Endothelial cell of umbilical vein (primary cell): ENCODE results near the gene MYOF.

Experiments used
- EZH2 ChIP-seq: IDR thresholded peaks from 2 replicates; pipeline ENCODE4 v1.6.1; 2012; ENCODE audit warnings: borderline replicate concordance, low read depth, mild to moderate bottlenecking, moderate library complexity, low read length, inconsistent platforms; ENCODE audit not compliant: severe bottlenecking
- JUN ChIP-seq: IDR thresholded peaks from 2 replicates; pipeline ENCODE4 v1.6.1; 2011; ENCODE audit warnings: borderline replicate concordance, low read depth; ENCODE audit not compliant: insufficient read length, insufficient read depth
- POLR2A ChIP-seq: IDR thresholded peaks from 2 replicates; pipeline ENCODE4 v1.6.1; 2012; ENCODE audit warnings: low read depth, mild to moderate bottlenecking, control low read depth, low read length
- POLR2AphosphoS5 ChIP-seq: IDR thresholded peaks from 2 replicates; pipeline ENCODE4 v1.6.1; 2012; ENCODE audit warnings: low read depth, mild to moderate bottlenecking, control low read depth, low read length, moderate library complexity; ENCODE audit not compliant: insufficient read depth
- TF ChIP-seq, protein P1 (sequence below), 2 donors: IDR thresholded peaks; 1 replicate in 1 of 2; 2 replicates in 1 of 2; pipeline ENCODE4 v1.5.1; 2011; ENCODE audit warnings: low read length in 2 of 2, mild to moderate bottlenecking in 2 of 2, moderate library complexity in 2 of 2, control low read depth in 1 of 2, inconsistent platforms in 1 of 2, low read depth in 1 of 2; ENCODE audit not compliant: insufficient read depth in 1 of 2; ENCODE audit errors: extremely low read depth in 1 of 2
- TF ChIP-seq, protein P2 (sequence below): IDR thresholded peaks from 2 replicates; pipeline ENCODE4 v1.6.1; 2011; ENCODE audit not compliant: insufficient read depth, insufficient read length

DNA sequence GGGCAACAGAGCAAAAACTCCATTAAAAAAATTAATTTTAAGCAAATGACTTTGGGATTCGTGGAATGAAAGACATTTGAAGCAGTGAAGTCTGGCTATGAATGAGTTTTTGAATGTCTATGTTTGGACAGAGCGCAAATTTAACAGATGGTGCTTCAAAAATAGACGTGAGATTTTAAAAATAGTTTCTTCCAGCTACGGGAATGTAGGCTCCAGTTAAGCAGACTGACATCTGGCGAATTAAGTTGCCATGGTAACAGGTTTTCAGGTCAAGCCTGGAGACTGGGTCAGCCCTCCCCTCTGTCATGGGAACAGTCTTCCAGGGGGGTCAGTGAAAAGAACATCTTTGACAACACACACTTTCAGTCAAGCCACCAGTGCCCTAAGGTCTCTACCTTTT lies 62.0 kb downstream of the MYOF start:
- no peak for TF ChIP-seq POLR2AphosphoS5
- TF ChIP-seq, protein P1, sequence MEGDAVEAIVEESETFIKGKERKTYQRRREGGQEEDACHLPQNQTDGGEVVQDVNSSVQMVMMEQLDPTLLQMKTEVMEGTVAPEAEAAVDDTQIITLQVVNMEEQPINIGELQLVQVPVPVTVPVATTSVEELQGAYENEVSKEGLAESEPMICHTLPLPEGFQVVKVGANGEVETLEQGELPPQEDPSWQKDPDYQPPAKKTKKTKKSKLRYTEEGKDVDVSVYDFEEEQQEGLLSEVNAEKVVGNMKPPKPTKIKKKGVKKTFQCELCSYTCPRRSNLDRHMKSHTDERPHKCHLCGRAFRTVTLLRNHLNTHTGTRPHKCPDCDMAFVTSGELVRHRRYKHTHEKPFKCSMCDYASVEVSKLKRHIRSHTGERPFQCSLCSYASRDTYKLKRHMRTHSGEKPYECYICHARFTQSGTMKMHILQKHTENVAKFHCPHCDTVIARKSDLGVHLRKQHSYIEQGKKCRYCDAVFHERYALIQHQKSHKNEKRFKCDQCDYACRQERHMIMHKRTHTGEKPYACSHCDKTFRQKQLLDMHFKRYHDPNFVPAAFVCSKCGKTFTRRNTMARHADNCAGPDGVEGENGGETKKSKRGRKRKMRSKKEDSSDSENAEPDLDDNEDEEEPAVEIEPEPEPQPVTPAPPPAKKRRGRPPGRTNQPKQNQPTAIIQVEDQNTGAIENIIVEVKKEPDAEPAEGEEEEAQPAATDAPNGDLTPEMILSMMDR (IDR thresholded peaks at IDR 0.05; ENCODE audit: extremely low read depth in 1 of 2, insufficient read depth in 1 of 2, low read depth in 1 of 2, low read length in 2 of 2), result no peak
- TF ChIP-seq, protein P2, sequence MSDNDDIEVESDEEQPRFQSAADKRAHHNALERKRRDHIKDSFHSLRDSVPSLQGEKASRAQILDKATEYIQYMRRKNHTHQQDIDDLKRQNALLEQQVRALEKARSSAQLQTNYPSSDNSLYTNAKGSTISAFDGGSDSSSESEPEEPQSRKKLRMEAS, result no peak
- TF ChIP-seq JUN, result no peak
- no peak for TF ChIP-seq POLR2A
- TF ChIP-seq EZH2, result no peak
